Activated CD4-positive, CD25-positive, alpha-beta regulatory T cell (primary cell): ENCODE measurements around the gene CSGALNACT2.

Experiments
- DNase-seq, 4 experiments: peaks; one replicate each; lab custom pipeline; 2025; lab: John Stamatoyannopoulos, UW

The CSGALNACT2 gene

GRCh38 chr10:43229208-43230061, 91.2 kb downstream of the CSGALNACT2 start:
- no peak for DNase-seq

- DNase-seq, result no peak
Measured at GRCh38 chr10:43230101-43230908, 92.1 kb downstream of the CSGALNACT2 start.

GRCh38 chr10:43230909-43231522, 92.8 kb downstream of the CSGALNACT2 start:
- no peak for DNase-seq

GRCh38 chr10:43231523-43232078, 93.4 kb downstream of the CSGALNACT2 start:
- no peak for DNase-seq

- no peak for DNase-seq
Measured at GRCh38 chr10:43233601-43234430, 95.6 kb downstream of the CSGALNACT2 start.

GRCh38 chr10:43234471-43235041, 96.3 kb downstream of the CSGALNACT2 start:
- no peak for DNase-seq
